Neural cell (in vitro differentiated cells): ENCODE results near the gene PBX1. TPM values are rescaled to one million over a fixed set of nuclear protein-coding genes. Genes with fewer than 3 reads are reported as not detected.
A peak's percentile ranks its signal among the peaks of the same experiment; 100 is the strongest.

Experiments used
- H2AFZ ChIP-seq: fragments of 200-600, 300-800 bp; sonication (generic), shearing (Covaris generic); 2 replicates; pipeline ENCODE4 v1.6.0; 2014; ENCODE audit warnings: low read depth, mild to moderate bottlenecking, antibody characterized with exemption, low read length, moderate library complexity
- H3F3A ChIP-seq: fragments of 200-600 bp; shearing (Covaris generic); 2 replicates; pipeline ENCODE4 v1.6.1; 2016; ENCODE audit warnings: mild to moderate bottlenecking, moderate library complexity, mixed read lengths, antibody characterized with exemption, low read length; ENCODE audit not compliant: insufficient read depth, poor library complexity, severe bottlenecking
- H3K27ac ChIP-seq: fragments of 200-600, 300-800 bp; sonication (generic), shearing (Covaris generic); 2 replicates; pipeline ENCODE4 v1.5.1; 2014; ENCODE audit warnings: mild to moderate bottlenecking, low read length, moderate library complexity
- H3K27me3 ChIP-seq: fragments of 300-800, 200-600 bp; sonication (generic), shearing (Covaris generic); 2 replicates; pipeline ENCODE4 v1.6.0; 2014; ENCODE audit warnings: mild to moderate bottlenecking, low read depth, low read length, moderate library complexity; ENCODE audit not compliant: insufficient read depth
- H3K36me3 ChIP-seq: fragments of 300-800, 200-600 bp; sonication (generic), shearing (Covaris generic); 2 replicates; pipeline ENCODE4 v1.5.1; 2014; ENCODE audit warnings: mild to moderate bottlenecking, antibody characterized with exemption, low read length, moderate library complexity; ENCODE audit not compliant: insufficient read depth
- H3K4me2 ChIP-seq: fragments of 300-800, 200-600 bp; sonication (generic), shearing (Covaris generic); 2 replicates; pipeline ENCODE4 v1.6.0; 2014; ENCODE audit warnings: mild to moderate bottlenecking, low read length
- H3K4me3 ChIP-seq: fragments of 300-800, 200-600 bp; sonication (generic), shearing (Covaris generic); 2 replicates; pipeline ENCODE4 v1.5.1; 2014; ENCODE audit warnings: mild to moderate bottlenecking, low read length, moderate library complexity
- H3K79me2 ChIP-seq: fragments of 200-600 bp; shearing (Covaris generic); replicated peaks from 2 replicates; pipeline ENCODE4 v1.6.0; 2014; ENCODE audit warnings: mild to moderate bottlenecking, low read length, moderate library complexity; ENCODE audit not compliant: insufficient read depth
- H3K9ac ChIP-seq: fragments of 300-800, 200-600 bp; sonication (generic), shearing (Covaris generic); 2 replicates; pipeline ENCODE4 v1.6.1; 2016; ENCODE audit warnings: mild to moderate bottlenecking, low read length, mixed read lengths
- H3K9me2 ChIP-seq: fragments of 200-600 bp; shearing (Covaris generic); 2 replicates; pipeline ENCODE4 v1.6.1; 2016; ENCODE audit warnings: mild to moderate bottlenecking, low read length, mixed read lengths; ENCODE audit not compliant: insufficient read depth
- H3K9me3 ChIP-seq: fragments of 200-600, 300-800 bp; sonication (generic), shearing (Covaris generic); 2 replicates; pipeline ENCODE4 v1.6.1; 2016; ENCODE audit warnings: mild to moderate bottlenecking, mixed run types, low read length, moderate library complexity, mixed read lengths
- H4K20me1 ChIP-seq: fragments of 200-600 bp; shearing (Covaris generic); 2 replicates; pipeline ENCODE4 v1.6.1; 2016; ENCODE audit warnings: mild to moderate bottlenecking, mixed run types; ENCODE audit not compliant: insufficient read depth
- CTCF ChIP-seq: fragments of 450-650 bp; IDR thresholded peaks from 2 replicates; pipeline ENCODE4 v1.5.1; 2014; ENCODE audit warnings: antibody characterized with exemption, mild to moderate bottlenecking, moderate library complexity; ENCODE audit not compliant: poor library complexity, severe bottlenecking
- EP300 ChIP-seq: fragments of 450-650 bp; conservative IDR thresholded peaks from 2 replicates; pipeline ENCODE4 v1.6.1; 2014; ENCODE audit warnings: antibody characterized with exemption, mild to moderate bottlenecking, moderate library complexity; ENCODE audit not compliant: poor library complexity, severe bottlenecking
- EZH2 ChIP-seq: fragments of 200-600, 300-800 bp; shearing (Covaris generic), sonication (generic); IDR thresholded peaks from 2 replicates; pipeline ENCODE4 v1.6.1; 2014; ENCODE audit warnings: antibody characterized with exemption, low read length, borderline replicate concordance, mild to moderate bottlenecking; ENCODE audit not compliant: insufficient read depth, poor library complexity, severe bottlenecking
- MXI1 ChIP-seq: fragments of 450-650 bp; conservative IDR thresholded peaks from 2 replicates; pipeline ENCODE4 v1.6.1; 2014; ENCODE audit warnings: antibody characterized with exemption, mild to moderate bottlenecking; ENCODE audit not compliant: poor library complexity, severe bottlenecking
- POLR2AphosphoS5 ChIP-seq: IDR thresholded peaks from 2 replicates; pipeline ENCODE4 v1.6.1; 2012
- RAD21 ChIP-seq: fragments of 450-650 bp; conservative IDR thresholded peaks from 2 replicates; pipeline ENCODE4 v1.6.1; 2014; ENCODE audit warnings: antibody characterized with exemption, mild to moderate bottlenecking, moderate library complexity
- REST ChIP-seq: IDR thresholded peaks from 2 replicates; pipeline ENCODE4 v1.6.1; 2012; ENCODE audit warnings: borderline replicate concordance
- SMC3 ChIP-seq: fragments of 450-650 bp; conservative IDR thresholded peaks from 2 replicates; pipeline ENCODE4 v1.6.1; 2014; ENCODE audit warnings: antibody characterized with exemption, mild to moderate bottlenecking, moderate library complexity; ENCODE audit not compliant: poor library complexity
- TAF1 ChIP-seq: IDR thresholded peaks from 2 replicates; pipeline ENCODE4 v1.6.1; 2012; ENCODE audit warnings: low read depth
- polyA plus RNA-seq: library from polyadenylated mRNA; depleted of rRNA; stranded (reverse); fragments of >200 nt; gene quantifications from 2 replicates; pipeline ENCODE4 v1.2.3, GENCODE V29; 2014

PBX1 gene
- polyA plus RNA-seq, 1 donor from 2014 or later = 42.4 TPM

- no peak for TF ChIP-seq RAD21
- TF ChIP-seq MXI1 = no peak
- TF ChIP-seq SMC3 = no peak
- no peak for TF ChIP-seq TAF1
- no peak for TF ChIP-seq EP300
- TF ChIP-seq CTCF = no peak
- no peak for TF ChIP-seq REST
- no peak for TF ChIP-seq EZH2
- TF ChIP-seq POLR2AphosphoS5 = no peak
- H4K20me1 ChIP-seq = no peaks in the 10 kb centered on the region
- H3F3A ChIP-seq = peaks cover 6% of the 10 kb centered on the region
- H3K36me3 ChIP-seq = peaks cover 11% of the 10 kb centered on the region
- no peak overlapping the region for H2AFZ ChIP-seq
- H3K79me2 ChIP-seq = peaks cover 96% of the 10 kb centered on the region
- no peak overlapping the region for H3K4me3 ChIP-seq
- H3K27ac ChIP-seq = peak overlapping the region; percentile 33
- H3K9me3 ChIP-seq = no peaks in the 10 kb centered on the region
- no peaks in the 10 kb centered on the region for H3K9me2 ChIP-seq
- H3K4me2 ChIP-seq = peak overlapping the region; percentile 27
- H3K27me3 ChIP-seq = no peaks in the 10 kb centered on the region
- H3K9ac ChIP-seq = no peak overlapping the region
Observed at GRCh38 chr1:164587617-164588501, 28.9 kb downstream of the PBX1 start.

- H3K27ac ChIP-seq = peak overlapping the region; percentile 20
- H4K20me1 ChIP-seq = no peaks in the 10 kb centered on the region
- H3K4me2 ChIP-seq = peak overlapping the region; percentile 27
- H3K9ac ChIP-seq = peak overlapping the region; percentile 27
- peak overlapping the region; percentile 25 for H3K4me3 ChIP-seq
- no peak overlapping the region for H2AFZ ChIP-seq
- H3K36me3 ChIP-seq = peaks cover 11% of the 10 kb centered on the region
- H3K9me2 ChIP-seq = no peaks in the 10 kb centered on the region
- peaks cover 96% of the 10 kb centered on the region for H3K79me2 ChIP-seq
- H3F3A ChIP-seq = peaks cover 6% of the 10 kb centered on the region
- no peaks in the 10 kb centered on the region for H3K27me3 ChIP-seq
- no peaks in the 10 kb centered on the region for H3K9me3 ChIP-seq
- no peak for TF ChIP-seq REST
- no peak for TF ChIP-seq RAD21
- no peak for TF ChIP-seq TAF1
- TF ChIP-seq POLR2AphosphoS5 = no peak
- TF ChIP-seq EZH2 = no peak
- TF ChIP-seq CTCF = no peak
- TF ChIP-seq SMC3 = no peak
- no peak for TF ChIP-seq MXI1
- TF ChIP-seq EP300 = no peak
Observed at GRCh38 chr1:164588516-164589341, 29.7 kb downstream of the PBX1 start.
